GM23248 (cell line): ENCODE data around the gene SPPL2B.

Source experiments
- EZH2 ChIP-seq: fragments of 200-600 bp; sonication (generic); IDR thresholded peaks from 2 replicates; pipeline ENCODE4 v1.6.1; 2018; ENCODE audit warnings: antibody characterized with exemption, mild to moderate bottlenecking; ENCODE audit not compliant: insufficient read depth, poor library complexity, severe bottlenecking
- EZH2phosphoT487 ChIP-seq: fragments of 200-600 bp; sonication (generic); IDR thresholded peaks from 2 replicates; pipeline ENCODE4 v1.6.1; 2018; ENCODE audit warnings: antibody characterized with exemption, moderate library complexity, mild to moderate bottlenecking, low read depth; ENCODE audit not compliant: insufficient read depth

DNA sequence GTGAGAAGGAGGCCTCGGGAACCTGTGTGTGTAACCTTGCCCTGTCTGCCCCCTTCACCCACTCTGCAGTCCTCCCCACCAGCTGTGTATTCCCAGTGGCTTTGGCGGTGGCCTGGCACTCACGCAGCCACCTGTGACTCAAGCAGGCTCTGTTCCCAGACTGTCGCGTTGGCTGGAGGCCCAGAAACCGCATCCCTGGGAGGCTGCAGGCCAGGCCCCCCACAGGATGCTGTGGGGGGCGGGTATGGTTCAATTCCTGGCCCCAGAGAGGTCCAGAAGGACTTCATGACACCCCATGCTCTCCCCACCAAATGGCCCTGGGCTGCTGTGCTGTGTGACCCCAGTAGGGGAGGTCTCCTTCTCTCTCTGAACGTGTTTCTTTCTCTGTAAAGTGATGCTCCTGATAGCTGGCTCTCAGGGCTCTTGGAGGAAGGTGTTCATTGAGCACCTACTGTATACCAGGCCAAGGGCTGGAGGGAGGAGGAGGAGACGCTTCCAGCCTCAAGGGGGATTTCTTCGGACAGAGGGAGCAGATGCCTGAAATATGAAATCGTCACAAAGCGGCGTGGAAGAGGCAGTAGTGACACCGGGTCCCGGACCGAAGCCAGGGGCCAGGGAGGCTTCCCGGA, 18.6 kb upstream of the SPPL2B start:
- TF ChIP-seq EZH2phosphoT487 (no peak), EZH2 (no peak)
